HEK293 (cell line): ENCODE measurements around the gene TAF15.

ENCODE experiments used
- CTCF ChIA-PET: fragments of 350-600 bp; formaldehyde crosslinking; extraction: SDS; loops from one replicate; lab custom pipeline; 2021; ENCODE audit warnings: antibody characterized with exemption; lab: Yijun Ruan, JAX
- POLR2A ChIA-PET: fragments of 300-600 bp; formaldehyde crosslinking; extraction: SDS; loops from one replicate; lab custom pipeline; 2020; ENCODE audit warnings: antibody characterized with exemption, inconsistent platforms; lab: Yijun Ruan, JAX
- H3K27ac ChIP-seq: fragments of 200-500 bp; sonication (Bioruptor generic); 2 replicates; pipeline ENCODE4 v1.5.1; 2014; ENCODE audit warnings: low read depth, low read length, control low read depth, inconsistent platforms; ENCODE audit errors: extremely low read depth
- H3K36me3 ChIP-seq, 2 experiments: fragments of 200-500 bp in 1 of 2; sonication (Bioruptor generic) in 1 of 2; 1 replicate in 1 of 2; 2 replicates in 1 of 2; pipeline ENCODE4 v1.5.1; 2014 to 2017; ENCODE audit warnings: inconsistent platforms in 2 of 2, low read length in 2 of 2; ENCODE audit not compliant: control insufficient read depth in 2 of 2, insufficient read depth in 1 of 2
- H3K4me1 ChIP-seq: fragments of 200-500 bp; sonication (Bioruptor generic); 2 replicates; pipeline ENCODE4 v1.5.1; 2014; ENCODE audit warnings: mild to moderate bottlenecking, low read length, inconsistent platforms; ENCODE audit not compliant: control insufficient read depth, insufficient read depth
- H3K4me3 ChIP-seq: 2 replicates; pipeline ENCODE4 v1.5.1; 2011; ENCODE audit warnings: low read depth, mild to moderate bottlenecking, control low read depth, low read length, moderate library complexity
- H3K9me3 ChIP-seq: fragments of 200-500 bp; sonication (Bioruptor generic); 2 replicates; pipeline ENCODE4 v1.5.1; 2014; ENCODE audit warnings: low read depth, low read length, inconsistent platforms; ENCODE audit not compliant: control insufficient read depth, insufficient read depth
- GLI4 ChIP-seq: fragments of 450-650 bp; formaldehyde crosslinking; IDR thresholded peaks from 2 replicates; pipeline ENCODE4 v1.5.1; 2016; ENCODE audit warnings: missing biosample characterization, missing genetic modification characterization
- HOXA7 ChIP-seq: sonication (generic); formaldehyde crosslinking; IDR thresholded peaks from 2 replicates; pipeline ENCODE4 v1.8.1; 2022; ENCODE audit warnings: missing genetic modification reagents, borderline replicate concordance
- SP2 ChIP-seq: fragments of 450-650 bp; formaldehyde crosslinking; IDR thresholded peaks from 2 replicates; pipeline ENCODE4 v1.5.1; 2016; ENCODE audit warnings: missing biosample characterization, missing genetic modification characterization
- YY2 ChIP-seq: fragments of 450-650 bp; formaldehyde crosslinking; IDR thresholded peaks from 2 replicates; pipeline ENCODE4 v1.5.1; 2016; ENCODE audit warnings: missing biosample characterization, missing genetic modification characterization
- ZNF211 ChIP-seq: fragments of 450-650 bp; formaldehyde crosslinking; IDR thresholded peaks from 2 replicates; pipeline ENCODE4 v1.5.1; 2016; ENCODE audit warnings: low read depth, missing biosample characterization, missing genetic modification characterization
- ZNF266 ChIP-seq: fragments of 450-650 bp; formaldehyde crosslinking; IDR thresholded peaks from 2 replicates; pipeline ENCODE4 v1.5.1; 2016; ENCODE audit warnings: missing biosample characterization, missing genetic modification characterization, low read depth
- ZNF585B ChIP-seq: fragments of 450-650 bp; formaldehyde crosslinking; IDR thresholded peaks from 2 replicates; pipeline ENCODE4 v1.5.1; 2016; ENCODE audit warnings: missing biosample characterization, missing genetic modification characterization
- ZNF768 ChIP-seq: fragments of 450-650 bp; formaldehyde crosslinking; IDR thresholded peaks from 2 replicates; pipeline ENCODE4 v1.5.1; 2018; ENCODE audit warnings: missing biosample characterization, mild to moderate bottlenecking, missing genetic modification characterization
- ZNF777 ChIP-seq: fragments of 450-650 bp; formaldehyde crosslinking; IDR thresholded peaks from 2 replicates; pipeline ENCODE4 v1.5.1; 2017; ENCODE audit warnings: missing biosample characterization, missing genetic modification characterization, borderline replicate concordance
- TF ChIP-seq, protein P1 (sequence below): fragments of 450-650 bp; formaldehyde crosslinking; IDR thresholded peaks from 2 replicates; pipeline ENCODE4 v1.5.1; 2016; ENCODE audit warnings: missing biosample characterization, missing genetic modification characterization
- TF ChIP-seq, protein P2 (sequence below): fragments of 450-650 bp; formaldehyde crosslinking; IDR thresholded peaks from 2 replicates; pipeline ENCODE4 v1.5.1; 2016; ENCODE audit warnings: missing biosample characterization, missing genetic modification characterization, borderline replicate concordance
- TF ChIP-seq, protein P3 (sequence below): fragments of 450-650 bp; formaldehyde crosslinking; IDR thresholded peaks from 2 replicates; pipeline ENCODE4 v1.5.1; 2016; ENCODE audit warnings: missing biosample characterization, missing genetic modification characterization
- TF ChIP-seq, protein P4 (sequence below): fragments of 450-650 bp; formaldehyde crosslinking; IDR thresholded peaks from 2 replicates; pipeline ENCODE4 v1.5.1; 2016; ENCODE audit warnings: missing biosample characterization, missing genetic modification characterization
- TF ChIP-seq, protein P5 (sequence below): fragments of 450-650 bp; formaldehyde crosslinking; IDR thresholded peaks from 2 replicates; pipeline ENCODE4 v1.5.1; 2016; ENCODE audit warnings: missing biosample characterization, missing genetic modification characterization

The TAF15 gene

DNA sequence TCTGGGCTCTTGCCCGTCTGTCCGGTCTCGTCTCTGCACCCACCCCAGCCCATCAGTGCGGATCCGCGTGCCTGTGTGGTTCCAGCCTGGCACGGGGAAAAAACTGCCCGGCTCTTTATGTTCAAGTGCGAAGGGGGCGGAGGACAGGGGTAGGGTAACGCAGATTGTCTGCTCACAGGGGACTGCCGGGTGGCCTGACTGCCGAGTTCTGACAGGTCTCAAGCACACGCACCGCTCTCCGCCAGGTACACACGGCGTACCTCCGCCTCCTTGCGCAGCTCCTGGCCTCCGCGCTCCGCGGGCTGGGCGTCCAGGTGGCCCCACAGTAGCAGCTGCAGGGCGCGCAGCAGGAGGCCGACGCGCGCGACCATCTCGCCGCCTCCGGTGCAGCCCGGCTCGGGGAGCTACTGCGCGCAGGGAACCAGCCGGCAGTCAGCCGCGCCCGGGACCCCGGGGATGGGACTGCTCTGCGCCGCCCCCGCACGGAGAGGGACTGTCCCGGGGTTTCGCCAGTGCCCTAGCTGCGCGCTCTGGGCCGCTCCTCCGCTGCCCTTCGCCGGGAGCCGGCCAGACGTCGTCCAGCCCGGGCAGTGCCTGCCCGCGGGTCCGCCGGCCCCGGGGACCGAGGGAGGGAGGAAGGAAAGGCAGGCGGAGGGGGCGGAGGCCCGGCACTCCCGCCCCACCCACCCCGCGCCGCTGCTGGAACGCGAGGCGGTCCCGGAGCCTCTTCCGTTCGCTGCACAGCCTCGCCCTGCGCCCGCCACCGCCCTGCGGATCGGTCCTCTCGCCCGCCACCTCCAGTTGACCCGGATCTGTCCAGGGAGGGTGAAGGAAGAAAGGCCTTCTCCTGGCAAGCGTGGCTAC lies 14.0 kb upstream of the TAF15 start, which contains the start of gene MMP28 (continued):
- TF ChIP-seq, protein P1, sequence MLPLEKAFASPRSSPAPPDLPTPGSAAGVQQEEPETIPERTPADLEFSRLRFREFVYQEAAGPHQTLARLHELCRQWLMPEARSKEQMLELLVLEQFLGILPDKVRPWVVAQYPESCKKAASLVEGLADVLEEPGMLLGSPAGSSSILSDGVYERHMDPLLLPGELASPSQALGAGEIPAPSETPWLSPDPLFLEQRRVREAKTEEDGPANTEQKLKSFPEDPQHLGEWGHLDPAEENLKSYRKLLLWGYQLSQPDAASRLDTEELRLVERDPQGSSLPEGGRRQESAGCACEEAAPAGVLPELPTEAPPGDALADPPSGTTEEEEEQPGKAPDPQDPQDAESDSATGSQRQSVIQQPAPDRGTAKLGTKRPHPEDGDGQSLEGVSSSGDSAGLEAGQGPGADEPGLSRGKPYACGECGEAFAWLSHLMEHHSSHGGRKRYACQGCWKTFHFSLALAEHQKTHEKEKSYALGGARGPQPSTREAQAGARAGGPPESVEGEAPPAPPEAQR = no peak
- TF ChIP-seq ZNF777 (peak; percentile 45; the same call in 1 of the 2 replicates), GLI4 (tag by site-specific recombination) (no peak), ZNF266 (no peak), ZNF211 (tag by site-specific recombination) (no peak), ZNF585B (no peak), SP2 (tag by site-specific recombination) (peak; percentile 52)
- TF ChIP-seq, protein P2, sequence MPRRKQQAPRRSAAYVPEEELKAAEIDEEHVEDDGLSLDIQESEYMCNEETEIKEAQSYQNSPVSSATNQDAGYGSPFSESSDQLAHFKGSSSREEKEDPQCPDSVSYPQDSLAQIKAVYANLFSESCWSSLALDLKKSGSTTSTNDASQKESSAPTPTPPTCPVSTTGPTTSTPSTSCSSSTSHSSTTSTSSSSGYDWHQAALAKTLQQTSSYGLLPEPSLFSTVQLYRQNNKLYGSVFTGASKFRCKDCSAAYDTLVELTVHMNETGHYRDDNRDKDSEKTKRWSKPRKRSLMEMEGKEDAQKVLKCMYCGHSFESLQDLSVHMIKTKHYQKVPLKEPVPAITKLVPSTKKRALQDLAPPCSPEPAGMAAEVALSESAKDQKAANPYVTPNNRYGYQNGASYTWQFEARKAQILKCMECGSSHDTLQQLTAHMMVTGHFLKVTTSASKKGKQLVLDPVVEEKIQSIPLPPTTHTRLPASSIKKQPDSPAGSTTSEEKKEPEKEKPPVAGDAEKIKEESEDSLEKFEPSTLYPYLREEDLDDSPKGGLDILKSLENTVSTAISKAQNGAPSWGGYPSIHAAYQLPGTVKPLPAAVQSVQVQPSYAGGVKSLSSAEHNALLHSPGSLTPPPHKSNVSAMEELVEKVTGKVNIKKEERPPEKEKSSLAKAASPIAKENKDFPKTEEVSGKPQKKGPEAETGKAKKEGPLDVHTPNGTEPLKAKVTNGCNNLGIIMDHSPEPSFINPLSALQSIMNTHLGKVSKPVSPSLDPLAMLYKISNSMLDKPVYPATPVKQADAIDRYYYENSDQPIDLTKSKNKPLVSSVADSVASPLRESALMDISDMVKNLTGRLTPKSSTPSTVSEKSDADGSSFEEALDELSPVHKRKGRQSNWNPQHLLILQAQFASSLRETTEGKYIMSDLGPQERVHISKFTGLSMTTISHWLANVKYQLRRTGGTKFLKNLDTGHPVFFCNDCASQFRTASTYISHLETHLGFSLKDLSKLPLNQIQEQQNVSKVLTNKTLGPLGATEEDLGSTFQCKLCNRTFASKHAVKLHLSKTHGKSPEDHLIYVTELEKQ (tag by site-specific recombination) = no peak
- TF ChIP-seq, protein P3, sequence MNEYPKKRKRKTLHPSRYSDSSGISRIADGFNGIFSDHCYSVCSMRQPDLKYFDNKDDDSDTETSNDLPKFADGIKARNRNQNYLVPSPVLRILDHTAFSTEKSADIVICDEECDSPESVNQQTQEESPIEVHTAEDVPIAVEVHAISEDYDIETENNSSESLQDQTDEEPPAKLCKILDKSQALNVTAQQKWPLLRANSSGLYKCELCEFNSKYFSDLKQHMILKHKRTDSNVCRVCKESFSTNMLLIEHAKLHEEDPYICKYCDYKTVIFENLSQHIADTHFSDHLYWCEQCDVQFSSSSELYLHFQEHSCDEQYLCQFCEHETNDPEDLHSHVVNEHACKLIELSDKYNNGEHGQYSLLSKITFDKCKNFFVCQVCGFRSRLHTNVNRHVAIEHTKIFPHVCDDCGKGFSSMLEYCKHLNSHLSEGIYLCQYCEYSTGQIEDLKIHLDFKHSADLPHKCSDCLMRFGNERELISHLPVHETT (tag by site-specific recombination) = no peak

DNA sequence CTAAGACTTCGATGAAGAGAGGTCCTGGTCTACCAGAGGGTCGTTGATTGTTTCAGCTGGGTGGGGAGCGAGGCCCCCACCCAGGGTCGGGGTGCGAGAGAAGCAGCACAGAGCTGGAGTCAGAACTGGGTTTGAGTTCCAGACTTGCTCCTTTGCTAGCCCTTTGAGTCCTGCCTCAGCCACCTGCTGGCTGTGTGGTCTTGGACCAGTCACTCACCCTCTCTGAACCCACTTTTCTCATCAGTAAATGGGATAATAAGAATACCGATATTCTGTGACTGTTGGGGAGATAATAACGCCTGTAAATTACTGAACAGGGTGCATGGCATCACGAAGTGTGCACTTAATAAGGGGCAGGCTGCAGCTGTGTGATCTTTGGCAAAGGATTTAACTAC lies 13.4 kb upstream of the TAF15 start:
- POLR2A ChIA-PET = interaction anchor here (1.1 to 4.6 kb wide), 3 partner anchors 13 to 29 kb away, joined by 3 to 46 read pairs (median 4); partner anchors contain the start of gene TAF15

More for the DNA sequence above, 13.4 kb upstream of the TAF15 start:
- Histone ChIP-seq H3K36me3 (no peaks in the 10 kb centered on the region), H3K4me1 (no peaks in the 10 kb centered on the region)
- CTCF ChIA-PET = interaction anchor here (0.6 to 10.2 kb wide), 5 partner anchors 10 to 94 kb away, joined by 3 to 104 read pairs (median 9); no protein-coding TSS in a partner anchor
- TF ChIP-seq, protein P4, sequence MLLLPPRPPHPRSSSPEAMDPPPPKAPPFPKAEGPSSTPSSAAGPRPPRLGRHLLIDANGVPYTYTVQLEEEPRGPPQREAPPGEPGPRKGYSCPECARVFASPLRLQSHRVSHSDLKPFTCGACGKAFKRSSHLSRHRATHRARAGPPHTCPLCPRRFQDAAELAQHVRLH (tag by site-specific recombination) = peak; percentile 79
- TF ChIP-seq ZNF768 = peak; percentile 96
- TF ChIP-seq, protein P5, sequence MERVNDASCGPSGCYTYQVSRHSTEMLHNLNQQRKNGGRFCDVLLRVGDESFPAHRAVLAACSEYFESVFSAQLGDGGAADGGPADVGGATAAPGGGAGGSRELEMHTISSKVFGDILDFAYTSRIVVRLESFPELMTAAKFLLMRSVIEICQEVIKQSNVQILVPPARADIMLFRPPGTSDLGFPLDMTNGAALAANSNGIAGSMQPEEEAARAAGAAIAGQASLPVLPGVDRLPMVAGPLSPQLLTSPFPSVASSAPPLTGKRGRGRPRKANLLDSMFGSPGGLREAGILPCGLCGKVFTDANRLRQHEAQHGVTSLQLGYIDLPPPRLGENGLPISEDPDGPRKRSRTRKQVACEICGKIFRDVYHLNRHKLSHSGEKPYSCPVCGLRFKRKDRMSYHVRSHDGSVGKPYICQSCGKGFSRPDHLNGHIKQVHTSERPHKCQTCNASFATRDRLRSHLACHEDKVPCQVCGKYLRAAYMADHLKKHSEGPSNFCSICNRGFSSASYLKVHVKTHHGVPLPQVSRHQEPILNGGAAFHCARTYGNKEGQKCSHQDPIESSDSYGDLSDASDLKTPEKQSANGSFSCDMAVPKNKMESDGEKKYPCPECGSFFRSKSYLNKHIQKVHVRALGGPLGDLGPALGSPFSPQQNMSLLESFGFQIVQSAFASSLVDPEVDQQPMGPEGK (tag by site-specific recombination) = no peak
- TF ChIP-seq YY2 (tag by site-specific recombination) = no peak
- TF ChIP-seq HOXA7 (CRISPR knock-in tag) = no peak
- TF ChIP-seq, all 188 proteins: peak for 2
- Histone ChIP-seq H3K9me3 (no peaks in the 10 kb centered on the region), H3K4me3 (peak overlapping the region; percentile 37), H3K27ac (no peak overlapping the region)
